ENCODE data around the gene MAST4. TPM values are rescaled to one million over a fixed set of nuclear protein-coding genes. Genes with fewer than 3 reads are reported as not detected.
"Not testable (repeated sequence)": the region's sequence is repeated elsewhere in the genome, so short reads cannot be mapped to it uniquely, and the experiment has no call there.

The MAST4 gene
- total RNA-seq, 1 donor from 2014 or later, result 55.2 TPM

GRCh38 chr5:67124556-67124955 lies 528.4 kb downstream of the MAST4 start:
- Histone ChIP-seq H3K36me3 (peaks cover 0 to 24% of the 10 kb centered on the region in 2 donors), H3K27me3 (no peaks in the 10 kb centered on the region), H3K9me3 (no peaks in the 10 kb centered on the region), H3K27ac (no peak overlapping the region), H3K4me3 (no peak overlapping the region), H3K4me1 (no peaks in the 10 kb centered on the region)
- intact Hi-C loops (cut with DNase I), result no loop called here
- no peak for DNase-seq (ENCODE audit: low spot score in 2 of 2)
- no peak for TF ChIP-seq CTCF (IDR thresholded peaks at IDR 0.05)

GRCh38 chr5:67127347-67127895 lies 531.2 kb downstream of the MAST4 start:
- DNase-seq (ENCODE audit: low spot score in 2 of 2); H3K9me3 ChIP-seq; H3K27me3 ChIP-seq; H3K4me1 ChIP-seq; intact Hi-C loops (cut with DNase I); H3K4me3 ChIP-seq; H3K27ac ChIP-seq: not testable (repeated sequence)
- H3K36me3 ChIP-seq, result peaks cover 4 to 26% of the 10 kb centered on the region in 2 donors

GRCh38 chr5:67129768-67130167 lies 533.6 kb downstream of the MAST4 start:
- intact Hi-C loops (cut with DNase I), result no loop called here
- Histone ChIP-seq H3K27ac (no peak overlapping the region), H3K4me3 (no peak overlapping the region), H3K36me3 (peaks cover 15 to 16% of the 10 kb centered on the region in 2 donors), H3K4me1 (no peaks in the 10 kb centered on the region), H3K9me3 (no peaks in the 10 kb centered on the region), H3K27me3 (no peaks in the 10 kb centered on the region)
- DNase-seq (ENCODE audit: low spot score in 2 of 2), result no peak
- TF ChIP-seq CTCF (IDR thresholded peaks at IDR 0.05), result no peak

GRCh38 chr5:67133217-67133616 lies 537.0 kb downstream of the MAST4 start:
- Histone ChIP-seq H3K4me3 (no peak overlapping the region), H3K4me1 (no peaks in the 10 kb centered on the region), H3K27ac (no peak overlapping the region), H3K36me3 (peaks cover 32 to 46% of the 10 kb centered on the region in 2 donors), H3K27me3 (no peaks in the 10 kb centered on the region), H3K9me3 (no peaks in the 10 kb centered on the region)
- no peak for TF ChIP-seq CTCF (IDR thresholded peaks at IDR 0.05)
- intact Hi-C loops (cut with DNase I), result no loop called here
- DNase-seq (ENCODE audit: low spot score in 2 of 2), result no peak

- no peak overlapping the region for H3K27ac ChIP-seq
- no peak overlapping the region for H3K4me3 ChIP-seq
- H3K4me1 ChIP-seq, result no peaks in the 10 kb centered on the region
- H3K36me3 ChIP-seq, result peaks cover 32 to 52% of the 10 kb centered on the region in 2 donors
- H3K9me3 ChIP-seq, result no peaks in the 10 kb centered on the region
- DNase-seq (ENCODE audit: low spot score in 2 of 2), result no peak
- H3K27me3 ChIP-seq, result no peaks in the 10 kb centered on the region
- intact Hi-C loops (cut with DNase I), result no loop called here
- no peak for TF ChIP-seq CTCF (IDR thresholded peaks at IDR 0.05)
Measured at GRCh38 chr5:67133776-67134175, 537.6 kb downstream of the MAST4 start.

- peaks cover 28 to 56% of the 10 kb centered on the region in 2 donors for H3K36me3 ChIP-seq
- H3K4me1 ChIP-seq, result no peaks in the 10 kb centered on the region
- no peak for TF ChIP-seq CTCF (IDR thresholded peaks at IDR 0.05)
- intact Hi-C loops (cut with DNase I), result no loop called here
- no peaks in the 10 kb centered on the region for H3K27me3 ChIP-seq
- no peak overlapping the region for H3K4me3 ChIP-seq
- no peak overlapping the region for H3K27ac ChIP-seq
- H3K9me3 ChIP-seq, result no peaks in the 10 kb centered on the region
- no peak for DNase-seq (ENCODE audit: low spot score in 2 of 2)
Measured at GRCh38 chr5:67135381-67135984, 539.3 kb downstream of the MAST4 start.
